ENCODE measurements around the gene LGALS16.
"Not testable (repeated sequence)": the region's sequence is repeated elsewhere in the genome, so short reads cannot be mapped to it uniquely, and the experiment has no call there.

LGALS16 gene, protein sequence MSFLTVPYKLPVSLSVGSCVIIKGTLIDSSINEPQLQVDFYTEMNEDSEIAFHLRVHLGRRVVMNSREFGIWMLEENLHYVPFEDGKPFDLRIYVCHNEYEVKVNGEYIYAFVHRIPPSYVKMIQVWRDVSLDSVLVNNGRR

DNA sequence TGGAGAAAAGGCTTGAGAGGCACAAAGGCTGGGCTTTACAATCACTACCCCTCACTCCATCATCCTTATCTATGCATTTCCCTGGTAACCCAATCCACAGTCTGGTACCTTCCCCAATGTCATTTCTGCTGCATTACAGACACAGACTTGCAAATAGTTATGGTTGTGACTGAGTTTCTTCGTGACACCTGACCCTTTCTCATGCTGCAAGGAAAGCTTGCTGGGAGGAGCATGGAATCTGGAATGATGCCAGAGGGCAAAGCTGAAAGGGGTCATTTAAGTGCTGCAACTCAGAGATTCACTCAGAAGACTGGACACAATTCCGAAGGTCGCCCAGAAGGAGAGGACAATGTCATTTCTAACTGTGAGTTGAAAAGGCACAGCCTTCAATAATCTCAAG is at the start of gene LGALS16:
Gene LGALS16 (plus strand): TSS at position 301 of the 400 bp plus-strand sequence. CDS start 49 bp downstream, at position 350.
- Histone ChIP-seq H3K9me3 (ENCODE audit: control insufficient read depth, insufficient read depth, low read length) (no peaks in the 10 kb centered on the region), H3K36me3 (ENCODE audit: control insufficient read depth, insufficient read depth, low read length) (no peaks in the 10 kb centered on the region), H3K27ac (ENCODE audit: low read length) (no peak within 1 kb of the TSS), H3K4me1 (ENCODE audit: control insufficient read depth, insufficient read depth, low read length) (no peaks in the 10 kb centered on the region), H3K4me3 (ENCODE audit: low read length) (no peak within 1 kb of the TSS), H3K27me3 (ENCODE audit: control insufficient read depth, insufficient read depth, low read length) (no peaks in the 10 kb centered on the region)
- no CpG with 5 or more reads among the region's 3 CpGs for WGBS (ENCODE audit: insufficient coverage, insufficient read length)
- DNase-seq (ENCODE audit: low read depth, low spot score) = no peak

DNA sequence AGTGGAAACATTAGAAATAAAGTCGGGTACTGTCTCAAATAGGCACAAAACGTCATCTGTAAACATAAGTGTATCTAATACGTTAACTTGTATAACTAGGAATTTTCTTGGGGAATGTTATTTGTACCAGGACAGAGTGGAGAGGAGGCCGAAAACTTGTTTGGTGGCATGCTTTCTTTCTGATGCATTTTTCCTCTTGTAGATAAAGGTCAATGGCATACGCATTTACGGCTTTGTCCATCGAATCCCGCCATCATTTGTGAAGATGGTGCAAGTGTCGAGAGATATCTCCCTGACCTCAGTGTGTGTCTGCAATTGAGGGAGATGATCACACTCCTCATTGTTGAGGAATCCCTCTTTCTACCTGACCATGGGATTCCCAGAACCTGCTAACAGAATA is 48.7 kb upstream of the LGALS16 start:
- Histone ChIP-seq H3K4me3 (ENCODE audit: low read length) (no peak overlapping the region), H3K4me1 (ENCODE audit: control insufficient read depth, insufficient read depth, low read length) (no peaks in the 10 kb centered on the region), H3K9me3 (ENCODE audit: control insufficient read depth, insufficient read depth, low read length) (no peaks in the 10 kb centered on the region), H3K27ac (ENCODE audit: low read length) (no peak overlapping the region), H3K27me3 (ENCODE audit: control insufficient read depth, insufficient read depth, low read length) (no peaks in the 10 kb centered on the region), H3K36me3 (ENCODE audit: control insufficient read depth, insufficient read depth, low read length) (no peaks in the 10 kb centered on the region)
- no CpG with 5 or more reads among the region's 9 CpGs for WGBS (ENCODE audit: insufficient coverage, insufficient read length)
- no peak for DNase-seq (ENCODE audit: low read depth, low spot score)

DNA sequence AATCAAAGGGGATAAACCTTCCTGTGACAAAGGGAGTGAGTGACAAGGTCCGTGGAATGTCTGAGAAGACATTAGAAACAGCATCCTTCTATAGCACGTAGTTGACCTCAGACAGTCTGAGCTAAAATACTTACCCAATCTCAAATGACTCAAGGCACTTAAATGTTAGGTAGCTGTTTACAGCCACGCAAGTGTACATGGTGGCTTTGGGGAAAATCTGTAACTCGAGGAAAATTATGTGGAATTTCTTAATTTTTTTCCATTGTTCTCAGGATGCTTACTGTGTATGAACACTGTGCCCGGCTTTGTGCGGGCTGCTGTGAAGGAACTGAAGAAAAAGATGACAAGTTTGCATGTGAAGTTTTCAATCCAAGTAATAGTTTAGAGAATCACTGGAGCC is 48.2 kb upstream of the LGALS16 start:
- Histone ChIP-seq H3K27ac (ENCODE audit: low read length) (no peak overlapping the region), H3K27me3 (ENCODE audit: control insufficient read depth, insufficient read depth, low read length) (no peaks in the 10 kb centered on the region), H3K4me3 (ENCODE audit: low read length) (no peak overlapping the region), H3K4me1 (ENCODE audit: control insufficient read depth, insufficient read depth, low read length) (no peaks in the 10 kb centered on the region), H3K36me3 (ENCODE audit: control insufficient read depth, insufficient read depth, low read length) (no peaks in the 10 kb centered on the region), H3K9me3 (ENCODE audit: control insufficient read depth, insufficient read depth, low read length) (no peaks in the 10 kb centered on the region)
- no CpG with 5 or more reads among the region's 6 CpGs for WGBS (ENCODE audit: insufficient coverage, insufficient read length)
- DNase-seq (ENCODE audit: low read depth, low spot score) = no peak

DNA sequence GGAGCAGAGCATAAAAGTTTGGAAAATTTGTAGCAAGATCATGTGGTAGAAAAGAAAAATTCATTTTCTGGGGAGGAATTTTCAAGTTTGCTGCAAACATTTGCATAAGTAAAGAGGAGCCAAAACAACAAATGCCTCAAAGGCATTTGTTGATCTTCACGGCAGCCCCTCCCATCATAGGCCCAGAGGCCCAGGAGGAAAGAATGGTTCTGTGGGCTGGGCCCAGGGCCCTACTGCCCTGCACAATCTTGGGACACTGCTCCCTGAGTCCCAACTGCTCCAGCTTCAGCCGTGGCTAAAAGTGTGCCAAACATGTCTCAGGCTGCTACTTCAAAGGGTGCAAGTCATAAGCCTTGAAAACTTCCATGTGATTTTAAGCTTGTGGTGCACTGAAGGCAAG is 42.1 kb upstream of the LGALS16 start:
- no peak for DNase-seq (ENCODE audit: low read depth, low spot score)
- Histone ChIP-seq H3K36me3 (ENCODE audit: control insufficient read depth, insufficient read depth, low read length) (peaks cover 2% of the 10 kb centered on the region; the same call in 1 of the 2 replicates), H3K27me3 (ENCODE audit: control insufficient read depth, insufficient read depth, low read length) (no peaks in the 10 kb centered on the region), H3K4me3 (ENCODE audit: low read length) (no peak overlapping the region), H3K9me3 (ENCODE audit: control insufficient read depth, insufficient read depth, low read length) (peaks cover 4% of the 10 kb centered on the region), H3K4me1 (ENCODE audit: control insufficient read depth, insufficient read depth, low read length) (no peaks in the 10 kb centered on the region), H3K27ac (ENCODE audit: low read length) (no peak overlapping the region)
- no CpG with 5 or more reads among the region's 2 CpGs for WGBS (ENCODE audit: insufficient coverage, insufficient read length)

DNA sequence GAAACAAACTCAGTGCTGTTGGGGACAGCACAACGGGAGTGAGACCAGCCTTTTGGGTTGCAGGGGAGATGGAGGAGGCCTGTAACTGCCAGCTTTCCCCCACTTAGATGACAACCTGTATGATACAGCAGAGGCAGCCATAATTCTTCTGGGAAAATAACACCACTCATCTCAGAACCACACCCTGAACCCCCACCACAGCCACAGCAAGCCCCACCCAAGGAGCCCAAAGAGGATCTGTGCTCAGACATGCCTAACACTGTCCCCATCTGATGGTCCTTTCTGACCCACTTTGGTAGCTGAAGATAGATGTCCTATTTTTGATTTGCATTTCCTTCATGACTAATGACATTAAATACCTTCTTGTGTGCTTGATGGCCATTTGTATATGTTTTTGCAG is 38.0 kb upstream of the LGALS16 start:
- Histone ChIP-seq H3K4me3 (ENCODE audit: low read length) (no peak overlapping the region), H3K27ac (ENCODE audit: low read length) (no peak overlapping the region), H3K4me1 (ENCODE audit: control insufficient read depth, insufficient read depth, low read length) (no peaks in the 10 kb centered on the region), H3K36me3 (ENCODE audit: control insufficient read depth, insufficient read depth, low read length) (peaks cover 2% of the 10 kb centered on the region; the same call in 1 of the 2 replicates), H3K9me3 (ENCODE audit: control insufficient read depth, insufficient read depth, low read length) (peaks cover 4% of the 10 kb centered on the region), H3K27me3 (ENCODE audit: control insufficient read depth, insufficient read depth, low read length) (no peaks in the 10 kb centered on the region)
- no CpG with 5 or more reads among the region's 1 CpG for WGBS (ENCODE audit: insufficient coverage, insufficient read length)
- no peak for DNase-seq (ENCODE audit: low read depth, low spot score)

DNA sequence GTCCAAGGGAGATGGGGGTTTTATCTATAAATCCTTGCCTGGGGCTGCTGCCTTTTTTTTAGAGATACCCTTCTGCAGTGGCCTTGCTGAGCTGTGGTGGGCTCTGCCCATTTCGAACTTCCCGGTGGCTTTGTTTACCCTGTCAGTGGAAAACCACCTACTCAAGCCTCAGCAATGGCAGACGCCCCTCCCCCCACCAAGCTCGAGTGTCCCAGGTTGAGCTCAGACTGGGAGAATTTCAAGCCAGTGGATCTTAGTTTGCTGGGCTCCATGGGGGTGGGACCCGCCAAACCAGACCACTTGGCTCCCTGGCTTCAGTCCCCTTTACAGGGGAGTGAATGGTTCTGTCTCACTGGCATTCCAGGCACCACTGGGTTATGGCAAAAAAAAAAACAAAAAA is 31.8 kb upstream of the LGALS16 start:
- Histone ChIP-seq H3K9me3 (ENCODE audit: control insufficient read depth, insufficient read depth, low read length) (no peaks in the 10 kb centered on the region), H3K27me3 (ENCODE audit: control insufficient read depth, insufficient read depth, low read length) (no peaks in the 10 kb centered on the region), H3K36me3 (ENCODE audit: control insufficient read depth, insufficient read depth, low read length) (no peaks in the 10 kb centered on the region), H3K27ac (ENCODE audit: low read length) (no peak overlapping the region), H3K4me3 (ENCODE audit: low read length) (no peak overlapping the region), H3K4me1 (ENCODE audit: control insufficient read depth, insufficient read depth, low read length) (0 out of 2 replicates have a peak, but pooled peaks cover 1% of the 10 kb centered on the region)
- no peak for DNase-seq (ENCODE audit: low read depth, low spot score)
- WGBS (ENCODE audit: insufficient coverage, insufficient read length) = no CpG with 5 or more reads among the region's 5 CpGs

DNA sequence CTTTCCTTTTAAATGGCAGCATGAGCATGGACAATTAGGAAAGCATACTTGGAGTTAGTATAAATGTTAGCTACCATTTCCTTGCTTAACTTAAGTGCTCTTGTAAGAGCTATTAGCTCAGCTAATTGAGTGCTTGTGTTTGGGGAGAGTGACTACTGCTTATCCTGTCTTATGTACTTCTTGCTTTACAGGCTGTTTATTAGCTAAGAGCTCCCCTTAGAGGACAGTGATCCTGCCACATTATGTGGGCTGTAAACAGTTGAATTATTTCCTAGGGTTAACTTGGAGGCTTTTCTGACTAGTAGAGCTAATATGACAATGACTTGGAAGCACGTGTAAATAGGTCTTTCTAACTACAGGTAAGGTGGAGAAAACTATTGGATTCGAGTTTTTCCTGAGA is 28.1 kb upstream of the LGALS16 start:
- H3K36me3 ChIP-seq (ENCODE audit: control insufficient read depth, insufficient read depth, low read length); H3K9me3 ChIP-seq (ENCODE audit: control insufficient read depth, insufficient read depth, low read length); H3K27ac ChIP-seq (ENCODE audit: low read length); DNase-seq (ENCODE audit: low read depth, low spot score); H3K27me3 ChIP-seq (ENCODE audit: control insufficient read depth, insufficient read depth, low read length); H3K4me3 ChIP-seq (ENCODE audit: low read length); H3K4me1 ChIP-seq (ENCODE audit: control insufficient read depth, insufficient read depth, low read length): not testable (repeated sequence)
- WGBS (ENCODE audit: insufficient coverage, insufficient read length) = no CpG with 5 or more reads among the region's 2 CpGs

DNA sequence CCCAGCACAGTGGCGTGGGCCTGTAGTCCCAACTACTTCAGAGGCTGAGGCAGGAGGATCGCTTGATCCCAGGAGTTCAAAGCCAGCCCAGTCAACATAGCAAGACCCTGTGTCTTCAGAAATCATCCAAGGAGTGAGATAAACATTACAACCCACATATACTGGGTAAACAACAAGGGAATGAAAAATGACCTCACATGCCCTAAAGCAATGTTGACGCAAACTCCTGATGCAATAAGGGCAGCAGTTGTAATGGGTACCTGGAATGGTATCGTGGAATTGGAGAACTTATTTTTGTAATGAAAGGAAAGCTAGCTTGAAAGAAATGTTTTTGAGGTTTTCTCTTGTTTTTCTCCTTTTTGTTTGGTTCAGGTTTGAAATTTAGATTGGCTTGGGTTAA is 24.5 kb upstream of the LGALS16 start:
- WGBS (ENCODE audit: insufficient coverage, insufficient read length) = no CpG with 5 or more reads among the region's 4 CpGs
- no peaks in the 10 kb centered on the region for H3K36me3 ChIP-seq (ENCODE audit: control insufficient read depth, insufficient read depth, low read length)
- no peak overlapping the region for H3K27ac ChIP-seq (ENCODE audit: low read length)
- H3K4me3 ChIP-seq (ENCODE audit: low read length) = no peak overlapping the region
- no peaks in the 10 kb centered on the region for H3K9me3 ChIP-seq (ENCODE audit: control insufficient read depth, insufficient read depth, low read length)
- no peaks in the 10 kb centered on the region for H3K27me3 ChIP-seq (ENCODE audit: control insufficient read depth, insufficient read depth, low read length)
- peaks cover 3% of the 10 kb centered on the region; the same call in 1 of the 2 replicates for H3K4me1 ChIP-seq (ENCODE audit: control insufficient read depth, insufficient read depth, low read length)
- DNase-seq (ENCODE audit: low read depth, low spot score) = no peak

DNA sequence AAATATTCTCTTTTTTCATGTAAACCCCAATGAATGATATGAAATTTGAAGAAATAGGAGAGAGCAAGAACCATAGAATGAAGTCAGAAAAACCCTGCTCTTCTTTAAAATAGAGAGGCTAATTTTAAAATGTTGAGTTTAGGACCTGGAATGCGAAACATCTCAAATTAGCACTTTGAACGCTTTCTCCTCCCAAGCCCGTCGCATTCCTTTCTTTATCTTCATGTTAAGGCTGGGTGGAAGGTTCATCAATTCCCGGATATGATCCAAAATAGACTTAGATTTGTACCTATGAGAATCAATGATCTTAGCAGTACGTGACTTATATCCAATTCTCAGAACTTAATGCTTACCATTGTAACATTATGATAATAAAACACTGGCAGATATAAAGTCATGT is 24.1 kb upstream of the LGALS16 start:
- no peaks in the 10 kb centered on the region for H3K36me3 ChIP-seq (ENCODE audit: control insufficient read depth, insufficient read depth, low read length)
- H3K4me3 ChIP-seq (ENCODE audit: low read length) = no peak overlapping the region
- no peaks in the 10 kb centered on the region for H3K27me3 ChIP-seq (ENCODE audit: control insufficient read depth, insufficient read depth, low read length)
- H3K9me3 ChIP-seq (ENCODE audit: control insufficient read depth, insufficient read depth, low read length) = no peaks in the 10 kb centered on the region
- no peak for DNase-seq (ENCODE audit: low read depth, low spot score)
- WGBS (ENCODE audit: insufficient coverage, insufficient read length) = no CpG with 5 or more reads among the region's 6 CpGs
- peaks cover 3% of the 10 kb centered on the region; the same call in 1 of the 2 replicates for H3K4me1 ChIP-seq (ENCODE audit: control insufficient read depth, insufficient read depth, low read length)
- no peak overlapping the region for H3K27ac ChIP-seq (ENCODE audit: low read length)

DNA sequence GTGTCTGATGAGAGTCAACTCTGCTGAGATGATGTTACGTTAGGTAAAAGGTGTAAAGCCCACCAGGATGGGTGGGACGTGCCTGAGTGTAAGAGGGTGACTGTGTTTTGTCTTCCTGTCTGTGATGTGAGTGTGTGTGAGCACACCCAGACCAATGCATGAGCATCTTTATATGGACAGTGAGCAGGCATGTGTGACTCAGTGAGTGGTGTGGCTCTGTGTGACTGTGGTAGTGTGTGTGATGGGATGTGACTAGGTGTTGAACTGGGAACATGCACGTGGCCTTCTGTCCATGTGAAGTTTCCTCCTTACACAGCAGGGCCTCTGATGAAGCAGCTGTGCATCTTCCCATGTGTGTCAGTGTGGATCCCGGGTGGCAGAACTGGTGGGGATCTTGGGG is 17.8 kb upstream of the LGALS16 start:
- DNase-seq (ENCODE audit: low read depth, low spot score) = no peak
- H3K4me3 ChIP-seq (ENCODE audit: low read length) = no peak overlapping the region
- no peaks in the 10 kb centered on the region for H3K9me3 ChIP-seq (ENCODE audit: control insufficient read depth, insufficient read depth, low read length)
- H3K27ac ChIP-seq (ENCODE audit: low read length) = no peak overlapping the region
- no CpG with 5 or more reads among the region's 4 CpGs for WGBS (ENCODE audit: insufficient coverage, insufficient read length)
- H3K36me3 ChIP-seq (ENCODE audit: control insufficient read depth, insufficient read depth, low read length) = no peaks in the 10 kb centered on the region
- no peaks in the 10 kb centered on the region for H3K27me3 ChIP-seq (ENCODE audit: control insufficient read depth, insufficient read depth, low read length)
- no peaks in the 10 kb centered on the region for H3K4me1 ChIP-seq (ENCODE audit: control insufficient read depth, insufficient read depth, low read length)

DNA sequence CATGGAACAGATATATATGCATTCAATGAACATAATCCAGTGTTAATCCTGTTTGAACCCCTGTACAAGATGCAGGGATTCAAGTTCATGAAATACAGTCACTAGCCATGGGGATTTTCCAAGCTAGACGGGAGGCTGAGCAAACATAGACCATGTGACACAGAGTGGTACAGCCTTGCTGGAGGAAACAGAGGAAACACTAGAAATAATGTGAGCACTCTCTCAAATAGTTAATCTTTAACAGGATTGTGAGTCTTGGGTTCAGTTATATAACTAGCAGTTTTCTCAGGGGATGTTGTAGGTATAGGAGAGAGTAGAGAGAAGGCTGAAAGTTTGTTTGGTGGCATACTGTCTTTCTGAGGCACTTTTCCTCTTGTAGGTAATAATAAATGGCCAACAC is 13.9 kb upstream of the LGALS16 start:
- DNase-seq (ENCODE audit: low read depth, low spot score) = no peak
- no CpG with 5 or more reads among the region's 1 CpG for WGBS (ENCODE audit: insufficient coverage, insufficient read length)

More for the DNA sequence above, 13.9 kb upstream of the LGALS16 start:
- H3K4me1 ChIP-seq (ENCODE audit: control insufficient read depth, insufficient read depth, low read length) = no peaks in the 10 kb centered on the region
- no peaks in the 10 kb centered on the region for H3K27me3 ChIP-seq (ENCODE audit: control insufficient read depth, insufficient read depth, low read length)
- no peak overlapping the region for H3K27ac ChIP-seq (ENCODE audit: low read length)
- H3K36me3 ChIP-seq (ENCODE audit: control insufficient read depth, insufficient read depth, low read length) = no peaks in the 10 kb centered on the region
- H3K4me3 ChIP-seq (ENCODE audit: low read length) = no peak overlapping the region
- H3K9me3 ChIP-seq (ENCODE audit: control insufficient read depth, insufficient read depth, low read length) = no peaks in the 10 kb centered on the region

Measured in iPS DF 6.9 (cell line).